HG03139 (cell line): ENCODE measurements around the gene DNAH11.

Source experiments
- ATAC-seq: cut with Tn5 transposase; IDR thresholded peaks from one replicate; pipeline ENCODE4 v1.9.1; 2021; ENCODE audit not compliant: unreplicated experiment

DNAH11 gene

GRCh38 chr7:21948364-21948763 lies 405.5 kb downstream of the DNAH11 start:
- no peak for ATAC-seq

- no peak for ATAC-seq
Observed at GRCh38 chr7:21948887-21949540, 406.2 kb downstream of the DNAH11 start.
